ENCODE data around the gene WIPF3.
A peak's percentile ranks its signal among the peaks of the same experiment; 100 is the strongest.

WIPF3 gene

DNA sequence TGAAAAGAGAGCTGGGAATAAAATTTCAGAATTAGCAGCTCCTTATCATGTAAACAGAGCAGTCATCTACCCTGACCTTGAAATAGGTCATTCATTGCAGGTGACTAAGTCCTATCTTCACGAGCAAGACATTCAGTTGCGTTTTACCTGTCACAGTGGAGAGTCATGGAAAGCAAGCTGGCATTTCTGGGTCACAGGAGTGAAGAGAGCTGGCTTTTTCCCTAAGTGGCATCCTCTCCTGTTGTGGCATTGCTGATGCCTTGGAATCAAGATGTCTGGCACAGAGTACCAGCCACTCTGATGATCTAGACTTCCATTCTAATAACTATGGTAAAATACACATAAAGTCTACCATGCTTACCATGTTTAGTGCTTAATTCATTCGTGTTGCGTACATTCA is 112.5 kb downstream of the WIPF3 start:
- DNase-seq, result no peak

DNA sequence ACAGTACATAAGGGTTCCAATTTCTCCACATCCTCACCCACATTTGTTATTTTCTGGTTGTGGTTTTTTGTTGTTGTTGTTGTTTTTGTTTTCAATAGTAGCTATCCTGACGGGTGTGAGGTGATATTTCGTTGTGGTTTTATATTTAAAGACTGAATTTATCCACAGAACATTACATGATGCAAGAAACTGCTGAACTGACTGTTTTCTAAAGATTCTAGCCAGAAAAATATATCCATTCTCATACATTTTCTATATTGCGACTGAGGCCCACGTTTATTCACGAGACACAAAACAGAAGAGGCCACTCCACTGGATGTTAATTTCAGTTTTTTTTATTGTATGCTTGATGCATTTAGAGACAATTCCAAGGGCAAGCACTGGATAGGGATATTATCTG is 113.5 kb downstream of the WIPF3 start:
- no peak for DNase-seq

DNA sequence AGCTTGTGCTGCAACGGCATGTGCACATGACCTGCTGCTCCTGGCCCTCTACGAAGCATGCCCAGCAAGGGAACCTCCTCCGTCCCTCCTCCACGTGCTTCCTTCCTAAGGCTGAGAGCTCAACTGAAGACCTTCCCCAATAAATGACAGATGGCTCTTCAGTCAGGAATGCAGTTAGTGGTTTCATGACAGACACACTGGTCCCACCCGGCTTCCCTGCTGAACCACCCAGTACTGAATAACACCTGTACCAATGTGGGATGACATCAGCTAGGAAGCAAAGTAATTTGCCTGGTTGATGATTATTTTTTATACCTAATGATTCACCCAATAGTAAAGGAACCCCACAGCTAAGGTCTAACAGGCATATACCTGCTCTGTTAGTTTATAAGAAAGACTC is 114.2 kb downstream of the WIPF3 start:
- no peak for DNase-seq

DNA sequence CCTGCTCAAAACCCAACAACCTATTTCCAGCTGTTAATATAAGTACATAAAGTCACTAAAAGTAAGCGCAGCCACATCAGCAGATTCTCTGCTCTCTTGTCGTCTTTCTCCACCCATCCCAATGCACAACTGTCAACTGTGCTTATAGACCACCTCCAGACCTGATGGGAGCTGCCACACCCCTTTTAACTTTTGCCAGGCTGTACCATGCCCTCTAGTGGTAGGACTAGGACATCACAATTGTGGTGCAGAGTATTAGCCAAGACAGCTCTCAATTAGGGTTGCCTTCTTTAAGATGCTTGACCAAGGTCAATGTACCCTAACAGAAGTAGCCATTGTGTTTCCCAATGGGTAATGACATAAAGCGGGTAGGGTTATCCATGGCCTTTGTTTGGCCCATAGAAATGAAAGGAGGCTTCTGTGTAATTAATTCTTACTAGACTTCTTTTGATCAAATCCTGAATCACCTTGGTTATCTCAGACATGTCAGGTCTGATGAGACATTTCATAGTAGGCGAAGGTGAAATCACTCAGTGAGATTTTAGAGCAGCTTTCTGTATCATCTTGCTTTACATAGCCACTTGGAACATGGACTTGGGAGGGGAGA is 115.2 kb downstream of the WIPF3 start:
- DNase-seq, result peak in 5 of 6 experiments; percentile 1 to 50 (median 12)

DNA sequence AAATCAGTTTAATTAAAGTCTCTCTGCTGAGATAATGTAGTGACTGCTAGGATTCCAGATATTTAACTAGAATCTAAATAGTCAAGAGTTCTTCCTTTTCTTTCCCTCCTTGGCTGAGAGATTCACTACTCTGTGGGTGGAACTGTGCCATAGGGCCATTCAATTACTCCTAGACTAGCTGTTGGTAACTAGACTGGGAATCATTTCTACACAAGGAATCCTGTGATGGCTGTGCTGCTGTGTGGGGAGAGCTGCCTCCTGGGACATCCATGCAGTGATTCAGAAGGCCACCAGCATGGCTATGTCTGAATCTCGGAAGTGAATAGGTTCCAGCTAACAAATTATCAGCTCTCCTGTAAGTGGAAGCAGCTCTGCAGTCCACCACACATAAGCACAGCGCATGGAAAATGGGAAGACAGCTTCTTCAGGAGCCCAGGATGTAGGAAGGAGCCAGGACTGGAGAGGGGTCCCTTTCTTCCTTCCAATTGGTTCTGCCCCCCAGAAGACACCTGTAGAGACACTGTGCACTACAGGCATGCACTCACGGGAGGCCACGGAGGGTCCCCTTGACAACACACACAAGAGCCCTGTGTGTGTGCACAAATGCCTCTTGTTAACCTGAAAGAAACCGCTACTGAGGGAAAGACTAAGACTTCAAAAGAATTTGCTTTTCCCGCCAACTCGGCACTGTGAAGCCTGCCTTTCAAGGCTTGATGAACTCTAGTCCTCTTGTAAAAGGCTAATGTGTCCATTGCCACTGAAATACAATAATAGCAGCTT is 116.8 kb downstream of the WIPF3 start:
- DNase-seq, result no peak

DNA sequence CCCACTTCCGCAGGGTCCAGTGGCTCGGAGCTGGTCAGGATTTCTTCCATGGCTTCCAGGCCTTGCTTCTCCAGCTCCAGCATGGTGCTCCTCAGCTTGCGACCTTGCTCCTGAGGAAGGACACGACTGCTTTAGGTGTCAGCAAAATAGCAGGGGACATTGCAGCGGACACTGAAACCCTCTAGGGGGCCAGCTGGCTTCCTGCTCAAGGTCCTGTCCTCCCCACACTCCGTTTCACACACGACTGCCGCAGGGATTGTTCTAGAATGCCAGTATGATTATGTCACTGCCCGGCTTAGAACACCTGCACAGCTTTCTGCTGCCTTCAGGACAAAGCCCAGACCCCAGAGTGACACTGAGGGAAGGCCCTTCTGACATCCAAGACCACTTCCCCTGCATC is 117.7 kb downstream of the WIPF3 start:
- no peak for DNase-seq

DNA sequence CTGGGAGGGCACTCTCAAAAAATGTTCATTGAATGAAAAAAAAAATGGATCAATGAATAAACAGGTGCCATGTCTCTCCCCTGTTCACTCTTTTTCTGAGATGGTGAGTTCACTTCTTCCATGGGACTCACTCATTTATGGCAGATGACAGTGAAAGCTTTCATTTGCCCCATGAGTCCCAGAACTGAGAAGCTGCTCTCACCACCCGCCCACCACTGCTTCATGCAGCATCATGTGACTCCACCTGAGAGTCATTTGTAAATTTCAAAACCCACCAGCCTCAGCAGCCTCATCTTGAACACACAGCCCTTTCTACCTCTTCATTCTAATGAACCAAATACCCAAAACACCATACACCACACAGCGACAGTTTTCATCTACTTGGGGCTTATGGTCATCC is 118.4 kb downstream of the WIPF3 start:
- no peak for DNase-seq

DNA sequence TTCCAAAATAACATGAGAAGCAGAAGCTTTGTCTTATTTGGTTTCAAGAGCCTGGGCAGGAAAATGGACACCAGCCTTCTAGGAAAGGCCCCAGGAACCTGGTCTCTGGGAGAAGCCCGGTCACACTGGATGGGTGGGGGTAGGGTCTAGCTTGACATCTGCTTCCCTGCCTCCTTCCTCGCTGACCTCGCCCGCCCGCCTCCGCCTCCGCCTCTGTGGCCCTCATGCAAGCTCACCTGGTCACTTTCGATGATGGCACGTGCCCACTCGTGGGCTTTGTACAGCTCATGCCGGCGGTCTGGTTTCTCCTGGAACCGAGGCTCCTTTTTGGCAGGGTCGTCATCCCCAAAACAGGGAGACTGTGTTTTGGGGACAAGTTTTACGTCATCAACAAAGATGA is 119.9 kb downstream of the WIPF3 start:
- no peak for DNase-seq

DNA sequence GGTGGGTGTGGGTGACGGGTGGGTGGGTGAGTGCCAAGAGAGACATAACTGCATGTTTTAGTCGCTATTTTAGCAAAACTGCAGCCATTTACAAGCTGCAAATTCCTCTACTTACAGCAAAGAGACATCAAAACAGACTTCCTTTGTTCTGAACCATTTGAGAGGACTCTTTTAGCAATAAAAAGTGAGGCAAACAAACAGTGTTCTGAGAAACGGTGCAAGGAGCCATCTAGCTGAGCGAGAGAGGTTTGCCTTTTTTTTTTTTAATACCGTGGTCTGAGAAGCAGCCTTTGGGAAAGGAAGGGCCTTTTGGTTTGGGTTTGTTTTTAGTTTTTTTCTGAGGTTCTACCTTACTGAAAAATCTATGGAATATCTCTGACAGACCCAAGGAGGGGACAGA is 120.4 kb downstream of the WIPF3 start:
- DNase-seq, result no peak

DNA sequence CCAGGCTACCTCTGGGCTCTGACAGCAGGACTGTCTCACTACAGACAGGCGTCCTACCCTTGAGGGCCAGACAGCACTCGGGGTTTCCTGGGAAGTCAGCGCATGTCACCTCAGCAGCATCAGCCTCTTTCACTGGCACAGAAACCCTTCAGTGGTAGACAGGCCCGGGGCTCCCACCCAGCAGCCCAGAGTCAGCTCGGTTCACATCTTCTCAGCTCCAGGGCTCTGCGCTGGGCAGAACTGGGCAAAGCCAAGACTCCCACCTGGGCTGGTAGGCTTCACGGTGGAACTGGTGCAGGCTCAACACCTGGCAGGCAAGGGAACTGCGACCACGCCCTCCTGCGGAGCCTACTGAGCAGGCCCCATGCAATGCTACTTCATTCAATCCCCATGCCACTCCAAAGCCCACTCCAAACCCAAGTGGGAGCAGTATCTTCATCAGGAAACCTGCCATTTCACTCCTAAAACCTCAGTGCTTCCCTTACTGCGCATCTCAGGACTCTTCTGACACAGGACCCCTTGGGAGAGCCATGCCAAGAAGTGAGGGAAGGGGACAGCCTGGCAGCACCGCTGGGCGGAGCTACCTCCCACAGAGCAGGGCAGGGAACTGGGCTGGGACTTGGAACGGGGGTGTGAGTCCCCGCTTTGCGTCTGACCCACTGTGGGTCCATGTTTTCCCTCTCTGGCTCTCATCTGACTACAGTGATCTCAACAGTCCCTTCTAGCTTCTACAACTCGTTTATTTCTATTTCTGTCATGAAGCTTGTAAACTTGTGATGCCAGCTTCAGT is 122.9 kb downstream of the WIPF3 start:
- no peak for DNase-seq

DNA sequence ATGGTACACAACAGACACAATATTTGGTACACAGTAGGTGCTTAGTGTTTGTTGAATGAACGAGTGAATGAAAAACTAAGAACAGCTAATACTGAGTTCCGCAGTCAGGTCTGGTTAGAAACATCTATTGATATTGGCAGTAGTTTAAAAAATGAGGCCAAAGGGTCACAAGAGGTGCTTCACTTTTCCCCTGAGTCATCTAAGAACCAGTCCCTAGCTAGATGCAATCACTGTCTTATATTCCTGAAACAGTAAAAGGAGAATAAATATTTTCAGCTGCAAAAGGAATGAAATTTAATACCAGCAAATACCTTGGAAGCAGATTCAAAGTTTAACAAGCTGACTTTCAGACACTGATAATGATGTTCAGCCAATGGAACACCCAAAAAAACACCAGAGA is 128.8 kb downstream of the WIPF3 start:
- DNase-seq, result no peak

DNA sequence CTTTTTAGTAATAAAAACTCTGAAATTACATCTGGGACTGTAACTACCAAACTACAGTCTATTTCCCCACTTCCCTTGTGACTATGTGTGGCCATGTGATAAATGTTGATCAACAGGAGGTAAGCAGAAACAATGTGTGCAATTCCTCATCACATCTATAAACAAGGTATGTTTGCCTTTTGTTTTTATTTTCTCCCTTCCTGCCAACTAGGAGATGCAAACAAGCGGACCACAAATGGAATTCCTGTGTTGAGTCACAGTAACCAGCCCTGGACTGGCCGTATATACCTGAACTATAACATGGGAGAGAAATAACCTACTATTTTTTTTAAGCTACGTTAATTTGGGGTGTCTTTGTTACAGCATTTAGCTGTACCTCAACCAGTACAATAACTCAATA is 130.8 kb downstream of the WIPF3 start:
- no peak for DNase-seq

DNA sequence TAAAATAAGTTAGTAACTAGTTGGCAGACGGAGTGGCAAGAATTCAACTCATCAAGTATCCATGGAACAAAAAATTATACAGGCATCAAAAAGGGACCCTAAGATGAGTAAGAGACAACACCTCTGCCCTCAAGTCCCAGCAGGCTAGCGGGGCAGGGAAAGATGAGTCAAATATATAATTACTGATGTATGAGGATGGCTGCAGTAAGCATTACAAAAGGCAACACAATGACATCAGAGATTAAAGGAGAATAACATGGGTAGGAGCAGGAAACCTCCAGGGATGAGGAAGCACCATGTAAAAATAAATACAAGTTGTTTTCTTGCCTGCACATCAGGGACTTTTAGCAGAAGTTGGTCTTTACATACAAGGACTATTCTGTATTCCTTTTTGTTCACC is 133.9 kb downstream of the WIPF3 start:
- DNase-seq, result no peak

DNA sequence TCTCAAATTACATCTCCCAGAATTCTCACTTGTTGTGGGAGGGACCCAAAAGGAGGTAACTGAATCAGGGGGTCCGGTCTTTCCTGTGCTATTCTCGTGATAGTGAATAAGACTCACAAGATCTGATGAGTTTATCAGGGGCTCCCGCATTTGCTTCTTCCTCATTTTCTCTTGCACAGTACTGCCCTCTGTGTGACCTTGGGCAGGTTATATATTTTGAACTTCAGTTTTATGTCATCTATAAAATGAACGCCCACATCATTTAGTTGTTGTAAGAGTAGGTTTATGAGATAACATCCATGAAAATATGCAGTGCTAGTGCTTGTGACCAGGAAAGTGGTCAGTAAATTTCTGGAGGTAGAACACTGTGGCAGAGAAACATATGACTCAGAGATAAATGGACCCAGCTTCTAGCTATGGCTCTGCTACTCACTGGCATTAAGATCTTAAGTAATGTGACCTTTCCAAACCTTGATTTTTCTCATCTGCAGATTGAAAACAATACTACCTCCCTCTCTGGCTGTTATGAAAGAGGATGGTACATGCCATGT is 139.0 kb downstream of the WIPF3 start:
- no peak for DNase-seq

DNA sequence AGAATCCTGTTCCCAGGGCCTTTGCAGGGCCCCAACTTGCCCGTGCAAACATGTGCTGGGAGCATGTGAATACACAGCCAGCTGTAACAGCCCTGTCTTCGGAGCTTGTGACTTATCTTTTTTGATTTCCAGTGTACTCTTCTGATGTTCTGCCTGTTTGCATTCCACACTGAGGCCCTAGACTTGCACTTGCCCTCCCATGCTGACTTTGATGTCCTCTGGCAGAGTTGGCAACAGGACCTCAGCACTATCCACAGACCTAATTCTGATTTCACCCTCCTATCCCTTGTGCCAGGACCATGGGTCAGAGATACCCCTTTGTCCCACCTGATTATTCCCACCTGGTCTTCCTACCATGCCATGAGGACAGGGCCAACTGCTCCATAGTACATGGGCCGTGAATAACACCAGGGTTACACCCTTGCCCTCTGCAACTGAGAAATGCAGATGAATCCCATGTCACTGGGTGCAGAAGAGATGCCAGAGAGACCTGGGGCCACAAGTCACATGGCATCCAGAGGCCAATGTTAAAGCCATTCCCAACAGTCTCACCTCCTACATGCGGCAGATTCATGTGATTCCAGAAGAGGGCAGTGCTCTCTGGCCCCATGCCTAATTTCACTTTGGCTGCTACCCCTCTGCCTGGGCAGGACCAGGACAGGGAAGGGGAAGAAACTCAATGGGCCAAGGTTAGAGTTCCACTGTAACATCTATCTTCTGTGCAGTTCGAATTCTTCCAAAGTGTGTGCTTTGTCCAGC is 140.3 kb downstream of the WIPF3 start:
- no peak for DNase-seq

DNA sequence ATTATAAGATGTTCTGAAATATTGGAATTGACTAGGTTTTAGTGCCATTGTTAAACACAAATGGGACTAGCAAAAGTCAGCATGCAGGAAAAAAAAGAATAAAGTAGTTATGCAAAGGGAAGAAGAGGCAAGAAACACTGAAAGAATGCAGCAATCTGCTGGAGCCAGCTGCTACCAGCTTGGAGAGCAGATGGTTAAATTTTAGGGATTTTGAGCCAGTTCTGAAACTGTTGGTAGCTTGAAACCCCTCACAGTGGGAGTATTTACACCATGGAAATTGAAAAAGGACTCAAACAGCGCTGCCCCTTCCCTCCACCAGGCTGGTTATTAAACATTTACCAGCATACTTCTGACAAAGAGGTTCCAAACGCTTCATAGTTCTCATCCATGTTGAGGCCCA is 142.3 kb downstream of the WIPF3 start:
- no peak for DNase-seq

DNA sequence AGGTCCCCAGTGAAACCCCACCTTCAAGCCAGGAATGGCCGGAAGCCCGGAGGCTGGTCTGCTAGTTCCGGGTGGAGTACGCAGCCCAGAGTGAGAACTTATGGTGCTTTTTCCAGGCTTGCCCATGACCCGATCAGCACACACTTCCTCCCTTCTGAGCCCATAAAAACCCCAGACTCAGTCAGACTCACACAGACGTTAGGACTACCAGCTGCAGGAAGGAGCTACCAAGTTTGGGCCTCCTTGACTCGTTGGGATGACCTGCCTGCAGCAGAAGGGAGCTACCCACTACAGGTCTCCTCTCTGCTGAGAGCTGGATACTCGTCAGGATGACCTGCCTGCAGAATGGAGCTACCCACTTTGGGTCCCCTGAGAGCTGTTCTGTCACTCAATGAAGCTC is 144.2 kb downstream of the WIPF3 start:
- DNase-seq, result no peak

DNA sequence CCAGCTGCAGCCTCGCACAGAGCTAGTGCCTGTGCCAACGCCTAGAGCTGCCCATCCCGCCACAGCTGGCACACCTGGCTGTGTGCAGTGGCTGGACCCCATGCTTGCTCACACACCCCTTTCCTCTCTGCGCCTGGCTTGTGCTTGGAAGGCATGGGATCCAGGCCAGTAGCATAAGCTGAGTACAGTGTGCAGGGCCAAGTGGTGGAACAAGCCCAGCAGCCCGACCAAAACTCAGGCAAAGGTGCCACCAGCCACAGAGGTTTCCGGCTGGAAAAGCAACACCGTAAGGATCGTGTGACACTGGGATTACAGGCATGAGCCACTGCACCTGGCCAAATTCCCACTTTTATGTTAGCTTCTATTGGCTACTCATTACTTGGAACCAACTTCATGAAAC is 144.9 kb downstream of the WIPF3 start:
- no peak for DNase-seq

DNA sequence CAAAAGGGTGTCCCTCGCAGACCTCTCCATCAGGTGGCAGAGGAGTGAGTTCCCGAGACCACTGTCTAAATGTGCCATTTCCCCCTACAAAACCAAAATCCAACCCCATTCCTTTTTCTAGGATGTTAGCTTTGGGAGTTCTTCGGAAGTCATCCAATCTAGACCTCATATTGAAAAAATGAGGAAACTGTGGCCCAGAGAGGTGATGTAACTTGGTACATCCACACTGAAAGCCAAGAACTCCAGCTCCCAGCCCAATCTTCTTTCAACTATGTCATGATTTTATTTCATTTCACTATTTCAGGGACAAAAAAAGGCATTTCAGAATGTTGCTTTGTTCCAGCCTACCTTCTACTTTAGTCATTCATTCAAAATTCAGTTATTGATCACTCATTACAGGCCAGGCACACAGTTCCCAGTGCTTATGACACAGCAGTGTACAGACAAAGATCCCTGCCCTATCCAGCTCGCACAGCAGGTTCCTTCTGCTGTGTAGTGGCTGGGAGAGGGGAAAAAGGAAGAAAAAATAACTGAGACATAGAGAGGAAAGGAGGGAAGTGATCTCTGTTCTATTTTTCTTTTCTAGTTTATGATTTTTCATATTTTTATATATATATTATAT is 147.5 kb downstream of the WIPF3 start:
- no peak for DNase-seq

DNA sequence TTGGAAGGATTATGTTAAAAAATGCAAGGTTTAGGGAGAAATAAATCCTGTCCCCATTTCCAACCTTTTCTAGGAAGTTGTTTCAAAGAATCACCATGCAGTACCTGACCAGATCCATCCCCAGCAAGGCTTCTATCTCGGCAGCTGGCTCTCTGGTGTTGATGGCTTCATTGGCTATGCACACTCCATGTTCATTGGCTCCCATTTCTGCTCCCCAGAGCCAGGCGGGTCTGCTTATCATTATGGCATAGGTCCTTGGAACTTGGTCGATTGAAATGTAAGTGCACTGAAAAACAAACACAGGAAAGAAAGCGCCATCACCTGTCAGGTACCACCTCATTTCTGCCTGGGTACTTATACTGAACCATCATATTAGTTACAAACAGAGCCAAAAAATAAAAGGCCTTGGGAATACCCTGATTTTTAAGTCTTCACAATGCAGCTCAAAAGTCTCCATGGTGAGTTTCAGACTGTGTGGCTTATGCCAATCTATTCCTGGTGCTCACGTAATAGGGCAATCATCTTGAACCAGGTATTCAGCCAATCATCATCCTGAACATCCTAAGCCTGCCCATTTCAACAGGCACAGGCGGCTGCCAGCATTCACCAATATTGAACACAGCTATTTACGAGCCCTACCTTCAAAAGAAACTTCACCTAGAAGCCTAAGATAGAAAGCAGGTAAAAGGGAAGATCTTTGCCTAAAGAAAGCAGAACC is 148.9 kb downstream of the WIPF3 start:
- no peak for DNase-seq

DNA sequence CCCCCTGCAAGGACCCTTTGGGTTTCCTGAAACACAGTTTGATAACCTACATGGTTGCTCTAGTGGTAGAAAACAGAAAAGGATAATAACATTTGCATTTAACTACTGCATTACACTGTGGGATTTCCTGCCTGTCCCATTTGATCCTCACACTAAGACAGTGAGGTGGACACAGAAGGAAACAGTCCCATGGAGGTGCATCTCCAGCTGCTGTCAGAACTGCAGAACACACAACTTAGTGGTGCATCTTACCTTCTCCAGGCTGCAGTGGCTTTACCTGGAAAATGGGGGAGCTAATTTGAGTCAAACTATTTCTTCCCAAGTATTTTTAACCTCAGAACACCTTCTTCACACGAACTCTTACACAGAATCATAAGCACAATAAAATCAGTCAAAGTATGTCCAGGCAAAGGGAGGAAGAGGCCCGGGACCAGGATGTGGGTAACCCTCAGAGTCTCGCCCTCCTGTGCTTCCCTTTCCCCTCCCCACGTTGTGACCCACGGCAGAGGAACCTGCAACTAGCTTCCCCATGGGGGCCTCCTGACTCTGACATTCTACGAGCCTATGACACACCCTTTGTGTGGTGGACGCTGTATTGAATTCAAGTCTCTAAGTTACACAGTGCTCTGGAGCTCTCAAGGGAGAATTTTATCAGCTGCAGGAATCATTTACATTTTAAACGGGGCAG is 149.6 kb downstream of the WIPF3 start:
- no peak for DNase-seq
